ENCODE data around the gene MACROH2A2. TPM values are rescaled to one million over a fixed set of nuclear protein-coding genes. Genes with fewer than 3 reads are reported as not detected.

Gene MACROH2A2
- total and polyA plus RNA-seq, 2 experiments from 2014 or later: 11.6 to 16.2 TPM

GRCh38 chr10:70087616-70088307 is 35.1 kb downstream of the MACROH2A2 start:
- Histone ChIP-seq H3K27me3 (ENCODE audit: insufficient read depth) (no peaks in the 10 kb centered on the region), H3K79me2 (replicated peaks; ENCODE audit: insufficient read depth) (no peaks in the 10 kb centered on the region), H3K9me2 (ENCODE audit: insufficient read depth) (no peaks in the 10 kb centered on the region), H3F3A (replicated peaks; ENCODE audit: low read depth) (no peaks in the 10 kb centered on the region), H3K4me2 (no peak overlapping the region), H4K20me1 (replicated peaks; ENCODE audit: insufficient read depth) (no peaks in the 10 kb centered on the region), H3K36me3 (ENCODE audit: insufficient read depth) (no peaks in the 10 kb centered on the region), H3K4me3 (no peak overlapping the region), H3K4me1 (ENCODE audit: insufficient read depth) (no peaks in the 10 kb centered on the region), H2AFZ (no peak overlapping the region), H3K27ac (ENCODE audit: low read depth) (no peak overlapping the region)
- TF ChIP-seq JUNB (IDR thresholded peaks at IDR 0.05; ENCODE audit: unreplicated experiment): no peak
- no peak for TF ChIP-seq ZNF114 (CRISPR knock-in tag; IDR thresholded peaks at IDR 0.05)
- no peak for TF ChIP-seq NANOG (IDR thresholded peaks at IDR 0.05; ENCODE audit: borderline replicate concordance)
- no peak for TF ChIP-seq EZH2phosphoT487 (IDR thresholded peaks at IDR 0.05; ENCODE audit: unreplicated experiment)
- no peak for TF ChIP-seq EZH2 (IDR thresholded peaks at IDR 0.05; ENCODE audit: low read depth, unreplicated experiment)
- peaks cover 5% of the 10 kb centered on the region for H3K36me3 Mint-ChIP-seq (ENCODE audit: low read depth)
- no peaks in the 10 kb centered on the region for H3K27me3 Mint-ChIP-seq (ENCODE audit: insufficient read depth, low read depth, poor library complexity)
- peaks cover 2% of the 10 kb centered on the region; the same call in 1 of the 3 replicates for H3K4me1 Mint-ChIP-seq
- H3K4me3 Mint-ChIP-seq: no peak overlapping the region
- no peak for ATAC-seq
- H3K27ac Mint-ChIP-seq: no peak overlapping the region
- H3K9me3 Mint-ChIP-seq: no peaks in the 10 kb centered on the region
- no peak for DNase-seq (ENCODE audit: low spot score)

DNA sequence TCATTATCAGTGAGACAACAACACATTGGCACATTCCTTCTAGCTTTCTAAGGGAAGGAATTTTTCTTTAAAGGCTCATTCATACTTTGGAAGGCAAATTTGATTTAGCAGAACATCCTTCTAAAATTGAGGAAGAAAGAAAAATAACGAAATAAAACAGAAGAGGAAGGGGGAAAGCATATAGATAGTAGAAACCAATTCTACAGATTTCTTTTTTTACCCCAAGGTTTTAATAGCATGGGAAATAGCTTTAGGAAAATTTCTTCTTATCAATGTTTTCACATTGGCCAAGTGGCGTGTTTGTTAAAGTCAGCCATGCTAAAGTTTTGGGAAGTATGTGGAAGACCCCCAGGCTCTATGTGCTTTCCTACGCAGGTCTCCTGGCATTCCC is 35.7 kb downstream of the MACROH2A2 start:
- Histone ChIP-seq H2AFZ (no peak overlapping the region), H3K79me2 (replicated peaks; ENCODE audit: insufficient read depth) (no peaks in the 10 kb centered on the region), H3K27me3 (ENCODE audit: insufficient read depth) (no peaks in the 10 kb centered on the region), H3K9me2 (ENCODE audit: insufficient read depth) (no peaks in the 10 kb centered on the region), H3K36me3 (ENCODE audit: insufficient read depth) (no peaks in the 10 kb centered on the region), H3K4me1 (ENCODE audit: insufficient read depth) (no peaks in the 10 kb centered on the region), H3F3A (replicated peaks; ENCODE audit: low read depth) (no peaks in the 10 kb centered on the region), H3K4me2 (no peak overlapping the region), H3K27ac (ENCODE audit: low read depth) (no peak overlapping the region), H3K4me3 (no peak overlapping the region), H4K20me1 (replicated peaks; ENCODE audit: insufficient read depth) (no peaks in the 10 kb centered on the region)
- peaks cover 2% of the 10 kb centered on the region; the same call in 1 of the 3 replicates for H3K4me1 Mint-ChIP-seq
- peaks cover 2% of the 10 kb centered on the region for H3K27me3 Mint-ChIP-seq (ENCODE audit: insufficient read depth, low read depth, poor library complexity)
- H3K27ac Mint-ChIP-seq: no peak overlapping the region
- H3K9me3 Mint-ChIP-seq: no peaks in the 10 kb centered on the region
- ATAC-seq: no peak
- H3K4me3 Mint-ChIP-seq: no peak overlapping the region
- H3K36me3 Mint-ChIP-seq (ENCODE audit: low read depth): peaks cover 5% of the 10 kb centered on the region
- no peak for DNase-seq (ENCODE audit: low spot score)
- TF ChIP-seq, protein P1, sequence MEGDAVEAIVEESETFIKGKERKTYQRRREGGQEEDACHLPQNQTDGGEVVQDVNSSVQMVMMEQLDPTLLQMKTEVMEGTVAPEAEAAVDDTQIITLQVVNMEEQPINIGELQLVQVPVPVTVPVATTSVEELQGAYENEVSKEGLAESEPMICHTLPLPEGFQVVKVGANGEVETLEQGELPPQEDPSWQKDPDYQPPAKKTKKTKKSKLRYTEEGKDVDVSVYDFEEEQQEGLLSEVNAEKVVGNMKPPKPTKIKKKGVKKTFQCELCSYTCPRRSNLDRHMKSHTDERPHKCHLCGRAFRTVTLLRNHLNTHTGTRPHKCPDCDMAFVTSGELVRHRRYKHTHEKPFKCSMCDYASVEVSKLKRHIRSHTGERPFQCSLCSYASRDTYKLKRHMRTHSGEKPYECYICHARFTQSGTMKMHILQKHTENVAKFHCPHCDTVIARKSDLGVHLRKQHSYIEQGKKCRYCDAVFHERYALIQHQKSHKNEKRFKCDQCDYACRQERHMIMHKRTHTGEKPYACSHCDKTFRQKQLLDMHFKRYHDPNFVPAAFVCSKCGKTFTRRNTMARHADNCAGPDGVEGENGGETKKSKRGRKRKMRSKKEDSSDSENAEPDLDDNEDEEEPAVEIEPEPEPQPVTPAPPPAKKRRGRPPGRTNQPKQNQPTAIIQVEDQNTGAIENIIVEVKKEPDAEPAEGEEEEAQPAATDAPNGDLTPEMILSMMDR (conservative IDR thresholded peaks at IDR 0.05; ENCODE audit: low read depth in 2 of 2): no peak
- TF ChIP-seq JUNB (IDR thresholded peaks at IDR 0.05; ENCODE audit: unreplicated experiment) (no peak), ZNF114 (CRISPR knock-in tag; IDR thresholded peaks at IDR 0.05) (no peak), POLR2AphosphoS5 (IDR thresholded peaks at IDR 0.05; ENCODE audit: low read depth) (no peak), NANOG (IDR thresholded peaks at IDR 0.05; ENCODE audit: borderline replicate concordance) (no peak), ETS1 (IDR thresholded peaks at IDR 0.05) (no peak)
- TF ChIP-seq, protein P2, sequence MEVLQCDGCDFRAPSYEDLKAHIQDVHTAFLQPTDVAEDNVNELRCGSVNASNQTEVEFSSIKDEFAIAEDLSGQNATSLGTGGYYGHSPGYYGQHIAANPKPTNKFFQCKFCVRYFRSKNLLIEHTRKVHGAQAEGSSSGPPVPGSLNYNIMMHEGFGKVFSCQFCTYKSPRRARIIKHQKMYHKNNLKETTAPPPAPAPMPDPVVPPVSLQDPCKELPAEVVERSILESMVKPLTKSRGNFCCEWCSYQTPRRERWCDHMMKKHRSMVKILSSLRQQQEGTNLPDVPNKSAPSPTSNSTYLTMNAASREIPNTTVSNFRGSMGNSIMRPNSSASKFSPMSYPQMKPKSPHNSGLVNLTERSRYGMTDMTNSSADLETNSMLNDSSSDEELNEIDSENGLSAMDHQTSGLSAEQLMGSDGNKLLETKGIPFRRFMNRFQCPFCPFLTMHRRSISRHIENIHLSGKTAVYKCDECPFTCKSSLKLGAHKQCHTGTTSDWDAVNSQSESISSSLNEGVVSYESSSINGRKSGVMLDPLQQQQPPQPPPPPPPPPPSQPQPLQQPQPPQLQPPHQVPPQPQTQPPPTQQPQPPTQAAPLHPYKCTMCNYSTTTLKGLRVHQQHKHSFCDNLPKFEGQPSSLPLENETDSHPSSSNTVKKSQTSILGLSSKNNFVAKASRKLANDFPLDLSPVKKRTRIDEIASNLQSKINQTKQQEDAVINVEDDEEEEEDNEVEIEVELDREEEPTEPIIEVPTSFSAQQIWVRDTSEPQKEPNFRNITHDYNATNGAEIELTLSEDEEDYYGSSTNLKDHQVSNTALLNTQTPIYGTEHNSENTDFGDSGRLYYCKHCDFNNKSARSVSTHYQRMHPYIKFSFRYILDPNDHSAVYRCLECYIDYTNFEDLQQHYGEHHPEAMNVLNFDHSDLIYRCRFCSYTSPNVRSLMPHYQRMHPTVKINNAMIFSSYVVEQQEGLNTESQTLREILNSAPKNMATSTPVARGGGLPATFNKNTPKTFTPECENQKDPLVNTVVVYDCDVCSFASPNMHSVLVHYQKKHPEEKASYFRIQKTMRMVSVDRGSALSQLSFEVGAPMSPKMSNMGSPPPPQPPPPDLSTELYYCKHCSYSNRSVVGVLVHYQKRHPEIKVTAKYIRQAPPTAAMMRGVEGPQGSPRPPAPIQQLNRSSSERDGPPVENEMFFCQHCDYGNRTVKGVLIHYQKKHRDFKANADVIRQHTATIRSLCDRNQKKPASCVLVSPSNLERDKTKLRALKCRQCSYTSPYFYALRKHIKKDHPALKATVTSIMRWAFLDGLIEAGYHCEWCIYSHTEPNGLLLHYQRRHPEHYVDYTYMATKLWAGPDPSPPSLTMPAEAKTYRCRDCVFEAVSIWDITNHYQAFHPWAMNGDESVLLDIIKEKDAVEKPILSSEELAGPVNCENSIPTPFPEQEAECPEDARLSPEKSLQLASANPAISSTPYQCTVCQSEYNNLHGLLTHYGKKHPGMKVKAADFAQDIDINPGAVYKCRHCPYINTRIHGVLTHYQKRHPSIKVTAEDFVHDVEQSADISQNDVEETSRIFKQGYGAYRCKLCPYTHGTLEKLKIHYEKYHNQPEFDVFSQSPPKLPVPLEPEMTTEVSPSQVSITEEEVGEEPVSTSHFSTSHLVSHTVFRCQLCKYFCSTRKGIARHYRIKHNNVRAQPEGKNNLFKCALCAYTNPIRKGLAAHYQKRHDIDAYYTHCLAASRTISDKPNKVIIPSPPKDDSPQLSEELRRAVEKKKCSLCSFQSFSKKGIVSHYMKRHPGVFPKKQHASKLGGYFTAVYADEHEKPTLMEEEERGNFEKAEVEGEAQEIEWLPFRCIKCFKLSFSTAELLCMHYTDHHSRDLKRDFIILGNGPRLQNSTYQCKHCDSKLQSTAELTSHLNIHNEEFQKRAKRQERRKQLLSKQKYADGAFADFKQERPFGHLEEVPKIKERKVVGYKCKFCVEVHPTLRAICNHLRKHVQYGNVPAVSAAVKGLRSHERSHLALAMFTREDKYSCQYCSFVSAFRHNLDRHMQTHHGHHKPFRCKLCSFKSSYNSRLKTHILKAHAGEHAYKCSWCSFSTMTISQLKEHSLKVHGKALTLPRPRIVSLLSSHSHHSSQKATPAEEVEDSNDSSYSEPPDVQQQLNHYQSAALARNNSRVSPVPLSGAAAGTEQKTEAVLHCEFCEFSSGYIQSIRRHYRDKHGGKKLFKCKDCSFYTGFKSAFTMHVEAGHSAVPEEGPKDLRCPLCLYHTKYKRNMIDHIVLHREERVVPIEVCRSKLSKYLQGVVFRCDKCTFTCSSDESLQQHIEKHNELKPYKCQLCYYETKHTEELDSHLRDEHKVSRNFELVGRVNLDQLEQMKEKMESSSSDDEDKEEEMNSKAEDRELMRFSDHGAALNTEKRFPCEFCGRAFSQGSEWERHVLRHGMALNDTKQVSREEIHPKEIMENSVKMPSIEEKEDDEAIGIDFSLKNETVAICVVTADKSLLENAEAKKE (CRISPR knock-in tag; IDR thresholded peaks at IDR 0.05): no peak

Data from GM23338 (cell line).